Osteoblast (primary cell): Measurements from ENCODE around the gene ANKLE1. TPM values are rescaled to one million over a fixed set of nuclear protein-coding genes. Genes with fewer than 3 reads are reported as not detected.
A peak's percentile ranks its signal among the peaks of the same experiment; 100 is the strongest.
"Not testable (repeated sequence)": the region's sequence is repeated elsewhere in the genome, so short reads cannot be mapped to it uniquely, and the experiment has no call there.

ENCODE experiments used
- DNase-seq: peaks from one replicate; pipeline ENCODE4 v3.0.0; 2011; ENCODE audit warnings: low spot score, mixed read lengths; ENCODE audit not compliant: insufficient read length; ENCODE audit errors: missing footprints
- H2AFZ ChIP-seq: 2 replicates; pipeline ENCODE4 v1.6.0; 2011; ENCODE audit warnings: mild to moderate bottlenecking, low read length
- H3K27ac ChIP-seq: 2 replicates; pipeline ENCODE4 v1.5.1; 2011; ENCODE audit warnings: mild to moderate bottlenecking, low read depth, low read length, moderate library complexity
- H3K27me3 ChIP-seq: 2 replicates; pipeline ENCODE4 v1.6.0; 2012; ENCODE audit warnings: mild to moderate bottlenecking, control low read depth, inconsistent platforms, low read length, moderate library complexity; ENCODE audit not compliant: insufficient read depth
- H3K36me3 ChIP-seq: 2 replicates; pipeline ENCODE4 v1.5.1; 2011; ENCODE audit warnings: mild to moderate bottlenecking, low read length, control low read depth, moderate library complexity; ENCODE audit not compliant: insufficient read depth
- H3K4me1 ChIP-seq: 2 replicates; pipeline ENCODE4 v1.5.1; 2011; ENCODE audit warnings: mild to moderate bottlenecking, low read length, control low read depth, moderate library complexity; ENCODE audit not compliant: insufficient read depth
- H3K4me2 ChIP-seq: 2 replicates; pipeline ENCODE4 v1.6.0; 2011; ENCODE audit warnings: mild to moderate bottlenecking, low read length; ENCODE audit not compliant: insufficient read depth
- H3K4me3 ChIP-seq: fragments of 200-600 bp; sonication (generic); 3 replicates; pipeline ENCODE4 v1.5.1; 2012; ENCODE audit warnings: mild to moderate bottlenecking, low read length, inconsistent platforms; ENCODE audit not compliant: insufficient read depth
- H3K79me2 ChIP-seq: 2 replicates; pipeline ENCODE4 v1.6.0; 2012; ENCODE audit warnings: mild to moderate bottlenecking, low read length, control low read depth, inconsistent platforms; ENCODE audit not compliant: insufficient read depth
- H3K9me3 ChIP-seq: 2 replicates; pipeline ENCODE4 v1.5.1; 2011; ENCODE audit warnings: low read depth, low read length, control low read depth
- H4K20me1 ChIP-seq: 2 replicates; pipeline ENCODE4 v1.6.0; 2012; ENCODE audit warnings: mild to moderate bottlenecking, low read length, control low read depth; ENCODE audit not compliant: insufficient read depth
- total RNA-seq: library from RNA; depleted of rRNA; stranded (reverse); fragments of >200 nt; gene quantifications from 2 replicates; pipeline ENCODE4 v1.2.3, GENCODE V29; 2012
- TF ChIP-seq, protein P1 (sequence below): IDR thresholded peaks from 2 replicates; pipeline ENCODE4 v1.5.1; 2011; ENCODE audit warnings: mild to moderate bottlenecking, low read depth, low read length, moderate library complexity; ENCODE audit errors: extremely low read depth

ANKLE1 gene
- total RNA-seq, 1 donor, result not detected

DNA sequence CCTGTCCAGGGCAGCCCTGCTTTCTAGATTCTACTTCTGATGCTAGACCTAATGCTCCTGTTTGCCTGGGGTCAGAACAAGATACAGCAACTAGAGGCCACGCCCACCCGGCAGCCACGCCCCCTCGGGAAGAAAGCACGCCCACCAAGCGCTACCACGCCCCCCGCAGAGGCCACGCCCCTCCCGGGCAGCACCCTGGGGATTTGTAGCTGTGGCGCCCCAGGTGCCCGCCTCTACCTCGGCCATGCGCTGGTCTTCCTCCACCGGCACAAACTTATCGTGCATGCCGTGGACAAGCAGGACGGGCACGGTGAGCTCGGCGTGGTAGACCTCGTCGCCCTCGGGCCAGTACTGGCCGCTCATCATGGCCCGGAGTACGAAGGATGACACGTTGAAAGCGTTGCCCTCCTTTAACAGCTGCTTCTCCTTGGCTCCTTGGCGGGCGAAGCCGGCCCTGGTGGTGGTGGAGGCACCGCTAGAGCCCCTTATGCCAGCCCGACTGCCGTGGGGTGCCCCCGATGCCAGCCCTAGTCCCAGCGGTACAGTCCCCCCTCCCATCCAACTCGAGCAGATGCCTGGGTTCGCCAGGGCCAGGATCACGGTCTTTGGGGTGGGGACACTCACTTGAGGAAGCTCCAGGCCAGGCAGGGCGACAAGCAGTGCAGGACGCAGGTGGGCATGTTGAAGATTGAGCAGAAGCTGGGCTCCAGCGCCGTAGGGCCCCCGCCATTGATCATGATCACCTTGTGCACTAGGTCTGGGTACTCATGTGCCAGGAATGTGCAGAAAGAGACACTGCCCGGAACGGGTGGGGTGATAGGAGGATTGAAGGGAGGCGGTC is 12.6 kb downstream of the ANKLE1 start:
- DNase-seq, result peak; percentile 88
- H3K79me2 ChIP-seq, result no peaks in the 10 kb centered on the region
- TF ChIP-seq, protein P1, sequence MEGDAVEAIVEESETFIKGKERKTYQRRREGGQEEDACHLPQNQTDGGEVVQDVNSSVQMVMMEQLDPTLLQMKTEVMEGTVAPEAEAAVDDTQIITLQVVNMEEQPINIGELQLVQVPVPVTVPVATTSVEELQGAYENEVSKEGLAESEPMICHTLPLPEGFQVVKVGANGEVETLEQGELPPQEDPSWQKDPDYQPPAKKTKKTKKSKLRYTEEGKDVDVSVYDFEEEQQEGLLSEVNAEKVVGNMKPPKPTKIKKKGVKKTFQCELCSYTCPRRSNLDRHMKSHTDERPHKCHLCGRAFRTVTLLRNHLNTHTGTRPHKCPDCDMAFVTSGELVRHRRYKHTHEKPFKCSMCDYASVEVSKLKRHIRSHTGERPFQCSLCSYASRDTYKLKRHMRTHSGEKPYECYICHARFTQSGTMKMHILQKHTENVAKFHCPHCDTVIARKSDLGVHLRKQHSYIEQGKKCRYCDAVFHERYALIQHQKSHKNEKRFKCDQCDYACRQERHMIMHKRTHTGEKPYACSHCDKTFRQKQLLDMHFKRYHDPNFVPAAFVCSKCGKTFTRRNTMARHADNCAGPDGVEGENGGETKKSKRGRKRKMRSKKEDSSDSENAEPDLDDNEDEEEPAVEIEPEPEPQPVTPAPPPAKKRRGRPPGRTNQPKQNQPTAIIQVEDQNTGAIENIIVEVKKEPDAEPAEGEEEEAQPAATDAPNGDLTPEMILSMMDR, result no peak
- no peaks in the 10 kb centered on the region for H3K27me3 ChIP-seq
- no peaks in the 10 kb centered on the region for H3K36me3 ChIP-seq
- no peaks in the 10 kb centered on the region for H4K20me1 ChIP-seq
- no peak overlapping the region for H3K27ac ChIP-seq
- peaks cover 6% of the 10 kb centered on the region for H3K4me1 ChIP-seq
- no peak overlapping the region for H3K4me3 ChIP-seq
- H2AFZ ChIP-seq, result no peak overlapping the region
- H3K9me3 ChIP-seq, result no peaks in the 10 kb centered on the region
- H3K4me2 ChIP-seq, result no peak overlapping the region

DNA sequence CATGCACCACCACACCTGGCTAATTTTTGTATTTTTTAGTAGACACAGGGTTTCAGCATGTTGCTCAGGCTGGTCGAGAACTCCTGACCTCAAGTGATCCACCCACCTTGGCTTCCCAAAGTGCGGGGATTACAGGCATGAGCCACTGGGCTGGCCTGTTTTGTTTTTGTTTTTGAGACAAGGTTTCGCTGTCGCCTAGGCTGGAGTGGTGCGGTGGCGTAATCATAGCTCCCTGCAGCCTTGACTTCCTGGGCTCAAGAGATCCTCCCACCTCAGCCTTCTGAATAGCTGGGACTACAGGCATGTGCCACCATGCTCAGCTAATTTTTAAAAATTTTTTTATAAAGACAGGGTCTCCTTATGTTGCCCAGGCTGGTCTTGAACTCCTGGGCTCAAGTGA is 13.8 kb downstream of the ANKLE1 start:
- not testable (repeated sequence) for H3K36me3 ChIP-seq, H3K27ac ChIP-seq, H3K79me2 ChIP-seq, H3K4me1 ChIP-seq, DNase-seq, H3K4me3 ChIP-seq, H2AFZ ChIP-seq, H3K27me3 ChIP-seq, H3K4me2 ChIP-seq, H3K9me3 ChIP-seq, H4K20me1 ChIP-seq

DNA sequence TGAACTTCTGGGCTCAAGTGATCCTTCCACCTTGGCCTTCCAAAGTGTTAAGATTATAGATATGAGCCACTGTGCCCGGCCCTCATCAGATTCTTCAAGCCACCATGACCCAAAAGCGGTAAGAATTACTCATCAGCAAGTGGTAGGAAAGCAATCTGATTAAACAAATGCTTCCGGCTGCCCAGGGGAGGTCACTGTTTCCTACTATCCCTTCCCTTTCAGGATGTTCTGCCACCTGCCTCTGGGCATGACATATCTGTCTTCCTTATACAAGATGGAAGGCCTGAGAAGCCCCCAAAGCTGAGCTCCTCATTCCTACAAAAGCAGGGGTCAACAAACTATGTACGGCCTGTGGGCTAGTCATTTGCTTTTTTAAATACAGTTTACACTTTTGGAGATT is 14.6 kb downstream of the ANKLE1 start:
- Histone ChIP-seq H4K20me1 (no peaks in the 10 kb centered on the region), H3K27ac (no peak overlapping the region), H3K27me3 (no peaks in the 10 kb centered on the region), H3K36me3 (no peaks in the 10 kb centered on the region), H3K4me3 (no peak overlapping the region), H2AFZ (no peak overlapping the region), H3K79me2 (no peaks in the 10 kb centered on the region), H3K9me3 (no peaks in the 10 kb centered on the region), H3K4me1 (peaks cover 6% of the 10 kb centered on the region), H3K4me2 (no peak overlapping the region)
- peak; percentile 92 for DNase-seq
- TF ChIP-seq, protein P1, result peak; percentile 30

DNA sequence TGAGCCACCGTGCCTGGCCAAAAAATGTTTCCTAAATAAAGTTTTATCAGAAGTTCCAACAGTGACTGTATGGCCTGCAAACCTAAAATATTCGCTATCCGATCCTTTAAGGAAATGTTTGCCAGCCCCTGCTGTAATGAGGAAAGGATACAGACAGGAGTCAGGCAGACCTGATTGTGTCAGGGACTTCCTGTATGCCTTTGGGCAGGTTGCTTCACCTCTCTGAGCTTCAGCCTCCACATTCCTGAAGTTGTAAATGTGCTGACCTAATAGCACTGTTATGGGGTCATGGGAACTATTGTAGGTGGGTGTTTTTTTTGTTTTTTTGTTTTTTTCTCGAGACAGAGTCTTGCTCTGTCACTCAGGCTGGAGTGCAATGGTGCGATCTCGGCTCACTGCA is 15.3 kb downstream of the ANKLE1 start:
- no peaks in the 10 kb centered on the region for H3K27me3 ChIP-seq

More for the DNA sequence above, 15.3 kb downstream of the ANKLE1 start:
- H3K36me3 ChIP-seq, result no peaks in the 10 kb centered on the region
- H4K20me1 ChIP-seq, result no peaks in the 10 kb centered on the region
- H3K27ac ChIP-seq, result no peak overlapping the region
- H3K4me1 ChIP-seq, result peaks cover 6% of the 10 kb centered on the region
- DNase-seq, result no peak
- H2AFZ ChIP-seq, result no peak overlapping the region
- TF ChIP-seq, protein P1, result no peak
- H3K9me3 ChIP-seq, result no peaks in the 10 kb centered on the region
- H3K4me2 ChIP-seq, result no peak overlapping the region
- H3K79me2 ChIP-seq, result no peaks in the 10 kb centered on the region
- no peak overlapping the region for H3K4me3 ChIP-seq
